ENCODE data around the gene CCDC85B.

DNA sequence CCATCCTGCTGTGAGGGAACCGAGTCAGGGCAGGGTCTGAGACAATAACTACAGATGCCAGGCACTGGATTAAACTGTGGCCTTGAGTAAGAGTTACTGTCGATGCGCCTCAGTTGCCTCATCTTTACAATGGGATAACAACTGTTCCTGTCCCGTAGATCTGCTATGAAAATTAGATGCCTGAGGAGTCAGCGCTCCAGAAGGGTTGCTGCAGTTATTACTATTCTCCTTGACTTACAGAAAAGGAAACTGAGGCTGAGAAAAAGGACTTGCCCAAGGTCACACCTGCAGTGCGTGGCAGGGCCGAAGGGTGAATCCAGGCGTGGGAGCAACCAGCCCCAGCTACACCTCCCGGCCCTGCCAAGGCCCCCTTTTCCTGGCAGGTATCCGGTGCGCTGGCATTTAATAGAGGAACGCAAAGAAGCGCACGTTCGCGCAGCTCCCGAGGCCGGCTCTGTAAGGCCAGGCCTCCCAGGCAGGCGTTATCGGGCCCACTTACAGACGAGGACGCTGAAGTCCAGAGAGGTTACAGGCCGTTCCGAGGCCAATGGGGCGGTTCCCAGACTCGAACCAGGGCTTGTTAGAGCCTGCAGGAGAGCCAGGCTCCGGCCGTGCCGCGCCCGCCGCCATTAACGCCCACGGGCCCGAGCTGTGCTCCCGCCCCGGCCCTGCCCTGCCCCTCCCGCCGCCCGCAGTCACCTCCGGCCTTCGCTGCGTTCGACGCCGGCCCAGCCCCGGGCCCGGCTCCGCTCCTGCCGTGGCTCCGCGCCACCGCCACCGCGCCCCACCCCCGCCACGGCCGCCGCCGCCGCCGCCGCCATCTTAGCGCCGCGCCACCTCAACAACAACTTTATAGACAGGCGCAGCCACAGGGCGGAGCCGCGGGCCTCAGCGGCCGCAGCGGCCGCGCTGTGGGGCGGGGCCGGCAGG, 28.0 kb downstream of the CCDC85B start, which contains the start of gene C11orf68:
- no peak for TF ChIP-seq EZH2phosphoT487 (IDR thresholded peaks at IDR 0.05; ENCODE audit: borderline replicate concordance, low read depth)
- TF ChIP-seq, protein P1, sequence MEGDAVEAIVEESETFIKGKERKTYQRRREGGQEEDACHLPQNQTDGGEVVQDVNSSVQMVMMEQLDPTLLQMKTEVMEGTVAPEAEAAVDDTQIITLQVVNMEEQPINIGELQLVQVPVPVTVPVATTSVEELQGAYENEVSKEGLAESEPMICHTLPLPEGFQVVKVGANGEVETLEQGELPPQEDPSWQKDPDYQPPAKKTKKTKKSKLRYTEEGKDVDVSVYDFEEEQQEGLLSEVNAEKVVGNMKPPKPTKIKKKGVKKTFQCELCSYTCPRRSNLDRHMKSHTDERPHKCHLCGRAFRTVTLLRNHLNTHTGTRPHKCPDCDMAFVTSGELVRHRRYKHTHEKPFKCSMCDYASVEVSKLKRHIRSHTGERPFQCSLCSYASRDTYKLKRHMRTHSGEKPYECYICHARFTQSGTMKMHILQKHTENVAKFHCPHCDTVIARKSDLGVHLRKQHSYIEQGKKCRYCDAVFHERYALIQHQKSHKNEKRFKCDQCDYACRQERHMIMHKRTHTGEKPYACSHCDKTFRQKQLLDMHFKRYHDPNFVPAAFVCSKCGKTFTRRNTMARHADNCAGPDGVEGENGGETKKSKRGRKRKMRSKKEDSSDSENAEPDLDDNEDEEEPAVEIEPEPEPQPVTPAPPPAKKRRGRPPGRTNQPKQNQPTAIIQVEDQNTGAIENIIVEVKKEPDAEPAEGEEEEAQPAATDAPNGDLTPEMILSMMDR (IDR thresholded peaks at IDR 0.05): no peak

Data from SK-N-SH (cell line).